Naive thymus-derived CD4-positive, alpha-beta T cell (primary cell): ENCODE results near the gene CASP10. TPM values are rescaled to one million over a fixed set of nuclear protein-coding genes. Genes with fewer than 3 reads are reported as not detected.
A peak's percentile ranks its signal among the peaks of the same experiment; 100 is the strongest.
"Not testable (repeated sequence)": the region's sequence is repeated elsewhere in the genome, so short reads cannot be mapped to it uniquely, and the experiment has no call there.

Experiments used
- ATAC-seq: fragments of 150-1000 bp; cut with Tn5 transposase; 2 replicates; pipeline ENCODE4 v1.10.0; 2021; ENCODE audit warnings: mild to moderate bottlenecking, moderate library complexity
- CTCF ChIA-PET: fragments of 350-600 bp; sonication (Branson Sonifier 250); formaldehyde crosslinking; loops from one replicate; lab custom pipeline; 2021; ENCODE audit warnings: antibody characterized with exemption; lab: Charles Lee
- POLR2A ChIA-PET: fragments of 350-600 bp; sonication (Branson Sonifier 250); formaldehyde crosslinking; loops from one replicate; lab custom pipeline; 2021; ENCODE audit warnings: antibody characterized with exemption, inconsistent platforms; lab: Charles Lee
- DNase-seq, 9 donors: peaks; one replicate each; pipeline versions ENCODE4 v3.0.0 to v3.0.0-alpha.2; 2020 to 2022; ENCODE audit warnings: mixed read lengths in 1 of 9
- H3K27ac ChIP-seq: one replicate; pipeline ENCODE4 v1.7.0; 2013; ENCODE audit warnings: mild to moderate bottlenecking, low read depth, low read length, moderate library complexity
- H3K27me3 ChIP-seq, 2 donors: one replicate each; pipeline ENCODE4 v1.7.0; 2013; ENCODE audit warnings: low read length in 2 of 2, mild to moderate bottlenecking in 2 of 2, moderate library complexity in 2 of 2; ENCODE audit not compliant: control insufficient read depth in 2 of 2, insufficient read depth in 2 of 2
- H3K36me3 ChIP-seq, 3 experiments: 1 replicate in 2 of 3; 2 replicates in 1 of 3; pipeline ENCODE4 v1.7.0; 2013; ENCODE audit warnings: low read length in 3 of 3, mild to moderate bottlenecking in 3 of 3, moderate library complexity in 1 of 3; ENCODE audit not compliant: insufficient read depth in 3 of 3, control insufficient read depth in 2 of 3
- H3K4me1 ChIP-seq, 2 donors: one replicate each; pipeline ENCODE4 v1.7.0; 2013; ENCODE audit warnings: low read length in 2 of 2, mild to moderate bottlenecking in 2 of 2, moderate library complexity in 1 of 2; ENCODE audit not compliant: control insufficient read depth in 2 of 2, insufficient read depth in 2 of 2
- H3K4me3 ChIP-seq: 2 replicates; pipeline ENCODE4 v1.7.0; 2013; ENCODE audit warnings: mild to moderate bottlenecking, low read length
- H3K9me3 ChIP-seq, 3 experiments: 1 replicate in 2 of 3; 2 replicates in 1 of 3; pipeline ENCODE4 v1.7.0; 2013; ENCODE audit warnings: low read length in 3 of 3; ENCODE audit not compliant: control insufficient read depth in 2 of 3
- H3K27ac Mint-ChIP-seq, 9 donors: one replicate each; pipeline ENCODE4 v1.8.0; 2020 to 2022; ENCODE audit warnings: mixed read lengths in 9 of 9, mild to moderate bottlenecking in 8 of 9, moderate library complexity in 5 of 9, inconsistent platforms in 2 of 9
- H3K27me3 Mint-ChIP-seq, 5 donors: one replicate each; pipeline ENCODE4 v1.8.0; 2021 to 2022; ENCODE audit warnings: mixed read lengths in 5 of 5, mild to moderate bottlenecking in 1 of 5
- H3K36me3 Mint-ChIP-seq, 5 donors: one replicate each; pipeline ENCODE4 v1.8.0; 2020 to 2022; ENCODE audit warnings: mixed read lengths in 5 of 5, mild to moderate bottlenecking in 3 of 5, inconsistent platforms in 1 of 5
- H3K4me1 Mint-ChIP-seq, 7 donors: one replicate each; pipeline ENCODE4 v1.8.0; 2020 to 2022; ENCODE audit warnings: mixed read lengths in 7 of 7, mild to moderate bottlenecking in 3 of 7, inconsistent platforms in 1 of 7
- H3K4me3 Mint-ChIP-seq, 10 donors: one replicate each; pipeline ENCODE4 v1.8.0; 2020 to 2022; ENCODE audit warnings: mild to moderate bottlenecking in 10 of 10, mixed read lengths in 10 of 10, moderate library complexity in 6 of 10, inconsistent platforms in 2 of 10
- H3K9me3 Mint-ChIP-seq, 11 donors: one replicate each; pipeline ENCODE4 v1.8.0; 2020 to 2022; ENCODE audit warnings: mixed read lengths in 11 of 11, mild to moderate bottlenecking in 4 of 11, inconsistent platforms in 1 of 11, moderate library complexity in 1 of 11
- intact Hi-C, 2 donors: fragments of 100-400 bp; cut with micrococcal nuclease; formaldehyde crosslinking; loops; one replicate each; pipeline ENCODE4 v1.15.1; 2023
- polyA plus RNA-seq, 2 donors: library from polyadenylated mRNA; unstranded; fragments of 300-500 nt; fragmentation: Illumina TruSeq; gene quantifications; one replicate each; pipeline ENCODE4 v1.2.3, GENCODE V29; 2021
- total RNA-seq, 6 experiments: library from RNA in 5 of 6; stranded (reverse) in 5 of 6; gene quantifications; 1 replicate in 5 of 6; 2 replicates in 1 of 6; pipeline ENCODE4 v1.2.3 and lab custom pipeline; 2021 to 2026

Gene CASP10
- total and polyA plus RNA-seq, 7 experiments from 2014 or later = 15.9 to 49.8 (median 40.8) TPM

GRCh38 chr2:201149821-201150165, 33.1 kb upstream of the CASP10 start:
- ChIA-PET CTCF (interaction anchor here (0.7 kb wide), 1 partner anchor 81 kb away, joined by 3 read pairs; no protein-coding TSS in a partner anchor), POLR2A (interaction anchor here (2.8 kb wide), 1 partner anchor 32 kb away, joined by 9 read pairs; no protein-coding TSS in a partner anchor)
- H3K9me3 Mint-ChIP-seq, H3K27me3 Mint-ChIP-seq, DNase-seq, H3K9me3 ChIP-seq, H3K4me3 ChIP-seq, intact Hi-C loops, H3K4me3 Mint-ChIP-seq, H3K27ac ChIP-seq, ATAC-seq, H3K27me3 ChIP-seq: not testable (repeated sequence)
- Histone ChIP-seq H3K36me3 (peaks cover 6 to 50% (median 21%) of the 10 kb centered on the region in 3 experiments), H3K4me1 (peaks cover 0 to 16% of the 10 kb centered on the region in 2 donors)
- peaks cover 4 to 38% (median 15%) of the 10 kb centered on the region in 7 donors for H3K4me1 Mint-ChIP-seq
- peaks cover 11 to 46% (median 35%) of the 10 kb centered on the region in 5 donors for H3K36me3 Mint-ChIP-seq
- H3K27ac Mint-ChIP-seq = peak overlapping the region in 5 of 9 donors; percentile 10 to 85 (median 52)

DNA sequence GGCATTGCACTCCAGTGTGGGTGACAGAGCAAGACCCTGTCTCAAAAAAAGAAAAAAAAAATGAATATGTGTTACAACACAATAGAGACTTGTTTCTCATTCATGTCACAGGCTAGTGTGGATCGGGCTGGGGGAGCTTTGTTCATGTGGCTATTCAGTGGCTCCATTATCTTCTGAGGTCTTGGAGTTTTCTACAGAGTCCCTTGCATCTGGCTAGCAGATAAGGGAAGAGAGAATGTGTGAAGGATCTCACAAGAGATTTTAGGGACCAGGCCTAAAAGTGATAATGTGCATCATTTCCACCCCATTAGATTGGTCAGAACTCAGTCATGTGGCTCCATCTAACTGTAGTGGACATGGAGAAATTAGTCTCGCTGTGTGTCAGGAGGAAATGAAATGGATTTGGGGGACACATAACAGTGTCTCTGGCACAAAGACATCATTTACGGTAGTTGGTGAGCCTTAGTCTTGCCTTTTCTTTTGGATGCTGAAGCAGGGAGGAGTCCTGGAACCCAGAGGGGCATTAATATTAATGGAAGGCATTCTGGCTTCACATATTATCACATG, 32.4 kb upstream of the CASP10 start:
- ChIA-PET CTCF (interaction anchor here (0.7 kb wide), 1 partner anchor 81 kb away, joined by 3 read pairs; no protein-coding TSS in a partner anchor), POLR2A (interaction anchor here (0.6 to 2.8 kb wide), 2 partner anchors 9 to 33 kb away, joined by 3 to 9 read pairs; no protein-coding TSS in a partner anchor)
- H3K9me3 Mint-ChIP-seq = no peaks in the 10 kb centered on the region
- Histone ChIP-seq H3K9me3 (no peaks in the 10 kb centered on the region), H3K27ac (peak overlapping the region; percentile 16), H3K4me1 (peaks cover 0 to 16% of the 10 kb centered on the region in 2 donors), H3K36me3 (peaks cover 6 to 51% (median 19%) of the 10 kb centered on the region in 3 experiments), H3K4me3 (no peak overlapping the region), H3K27me3 (no peaks in the 10 kb centered on the region)
- peak overlapping the region in 8 of 9 donors; percentile 12 to 85 (median 74) for H3K27ac Mint-ChIP-seq
- ATAC-seq (no peak), DNase-seq (no peak)
- H3K4me3 Mint-ChIP-seq = no peak overlapping the region
- intact Hi-C loops = no loop called here
- peaks cover 9 to 47% (median 35%) of the 10 kb centered on the region in 5 donors for H3K36me3 Mint-ChIP-seq
- H3K4me1 Mint-ChIP-seq = peaks cover 4 to 38% (median 15%) of the 10 kb centered on the region in 7 donors
- H3K27me3 Mint-ChIP-seq = no peaks in the 10 kb centered on the region

GRCh38 chr2:201151127-201151981, 31.6 kb upstream of the CASP10 start:
- H3K27ac ChIP-seq = peak overlapping the region; percentile 16
- Mint-ChIP-seq H3K27me3 (no peaks in the 10 kb centered on the region), H3K4me3 (no peak overlapping the region), H3K27ac (peak overlapping the region in 8 of 9 donors; percentile 60 to 85 (median 81)), H3K36me3 (peaks cover 8 to 47% (median 33%) of the 10 kb centered on the region in 5 donors), H3K4me1 (peaks cover 4 to 38% (median 15%) of the 10 kb centered on the region in 7 donors), H3K9me3 (no peaks in the 10 kb centered on the region)
- H3K4me1 ChIP-seq = peaks cover 0 to 16% of the 10 kb centered on the region in 2 donors
- intact Hi-C loops = no loop called here
- no peaks in the 10 kb centered on the region for H3K9me3 ChIP-seq
- POLR2A ChIA-PET = interaction anchor here (3.9 kb wide), 1 partner anchor 33 kb away, joined by 22 read pairs; no protein-coding TSS in a partner anchor
- no peak overlapping the region for H3K4me3 ChIP-seq
- H3K27me3 ChIP-seq = no peaks in the 10 kb centered on the region
- CTCF ChIA-PET = no interaction called here
- ATAC-seq (peak; percentile 76), DNase-seq (no peak)
- peaks cover 6 to 58% (median 26%) of the 10 kb centered on the region in 3 experiments for H3K36me3 ChIP-seq

GRCh38 chr2:201152517-201152916, 30.4 kb upstream of the CASP10 start:
- Mint-ChIP-seq H3K9me3 (no peaks in the 10 kb centered on the region), H3K36me3 (peaks cover 4 to 41% (median 33%) of the 10 kb centered on the region in 5 donors), H3K4me1 (peaks cover 0 to 38% (median 15%) of the 10 kb centered on the region in 7 donors), H3K27me3 (no peaks in the 10 kb centered on the region), H3K4me3 (no peak overlapping the region), H3K27ac (peak overlapping the region; percentile 8 to 88 (median 64))
- H3K4me1 ChIP-seq = peaks cover 0 to 16% of the 10 kb centered on the region in 2 donors
- H3K27me3 ChIP-seq = no peaks in the 10 kb centered on the region
- H3K27ac ChIP-seq = peak overlapping the region; percentile 20
- peaks cover 6 to 66% (median 26%) of the 10 kb centered on the region in 3 experiments for H3K36me3 ChIP-seq
- no peak for DNase-seq
- POLR2A ChIA-PET = interaction anchor here (0.6 to 3.9 kb wide), 3 partner anchors 34 to 247 kb away, joined by 3 to 22 read pairs (median 4); partner anchors contain the start of gene CFLAR
- intact Hi-C loops = no loop called here
- CTCF ChIA-PET = interaction anchor here (0.8 kb wide), 1 partner anchor 34 kb away, joined by 3 read pairs; no protein-coding TSS in a partner anchor
- no peak for ATAC-seq
- no peak overlapping the region for H3K4me3 ChIP-seq
- no peaks in the 10 kb centered on the region for H3K9me3 ChIP-seq

DNA sequence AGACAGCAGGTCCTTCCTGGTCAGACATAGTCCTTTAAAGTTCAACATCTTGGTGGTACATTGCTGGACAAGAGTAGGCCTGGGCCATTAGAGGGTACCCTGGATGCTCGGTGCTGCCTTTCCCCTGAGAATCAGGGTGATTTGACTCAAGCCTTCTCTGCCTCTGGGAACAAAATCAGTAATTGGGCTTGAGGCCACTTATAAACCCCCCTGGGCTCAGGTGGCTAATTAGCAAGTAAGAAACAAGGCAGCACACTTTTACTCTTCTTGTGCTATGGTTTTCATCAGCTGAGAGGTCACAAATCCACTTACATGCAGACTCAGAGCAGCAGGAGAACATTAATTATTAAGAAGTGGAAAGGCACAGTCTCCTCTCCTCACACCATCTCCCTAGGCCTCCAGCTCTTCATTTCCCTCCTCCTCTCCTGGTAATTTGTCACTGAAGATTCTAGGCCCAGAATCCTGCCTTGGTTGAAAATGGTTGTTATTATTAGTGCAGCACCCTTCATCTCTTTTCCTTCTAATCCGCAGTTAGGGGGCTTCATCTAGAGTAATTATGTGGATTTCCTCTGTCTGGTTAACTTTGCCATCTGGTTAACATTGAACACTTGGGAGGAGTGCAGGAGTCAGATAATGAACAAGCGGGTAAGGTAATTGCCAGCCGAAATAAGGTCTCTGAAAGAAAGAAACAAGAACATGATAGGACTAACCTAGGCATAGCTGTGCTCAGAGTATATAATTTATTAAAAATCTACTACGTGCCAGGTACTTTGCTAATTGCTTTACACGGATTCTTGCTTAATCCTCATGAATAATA, 29.7 kb upstream of the CASP10 start:
- H3K27ac ChIP-seq = peak overlapping the region; percentile 20
- H3K4me3 Mint-ChIP-seq = no peak overlapping the region
- H3K4me3 ChIP-seq = no peak overlapping the region
- no peaks in the 10 kb centered on the region for H3K9me3 Mint-ChIP-seq
- peaks cover 4 to 46% (median 32%) of the 10 kb centered on the region in 5 donors for H3K36me3 Mint-ChIP-seq
- peaks cover 6 to 44% (median 21%) of the 10 kb centered on the region in 7 donors for H3K4me1 Mint-ChIP-seq
- intact Hi-C loops = no loop called here
- ChIA-PET POLR2A (interaction anchor here (0.6 to 3.9 kb wide), 4 partner anchors 35 to 247 kb away, joined by 3 to 22 read pairs (median 4); partner anchors contain the start of gene CFLAR), CTCF (interaction anchor here (0.8 kb wide), 1 partner anchor 35 kb away, joined by 3 read pairs; no protein-coding TSS in a partner anchor)
- no peaks in the 10 kb centered on the region for H3K27me3 ChIP-seq
- no peaks in the 10 kb centered on the region for H3K27me3 Mint-ChIP-seq
- peaks cover 6 to 22% of the 10 kb centered on the region in 2 donors for H3K4me1 ChIP-seq
- peaks cover 6 to 71% (median 26%) of the 10 kb centered on the region in 3 experiments for H3K36me3 ChIP-seq
- ATAC-seq (no peak), DNase-seq (no peak)
- peak overlapping the region; percentile 12 to 88 (median 64) for H3K27ac Mint-ChIP-seq
- no peaks in the 10 kb centered on the region for H3K9me3 ChIP-seq
